Neutrophil (primary cell): ENCODE data around the gene PTPA.
"Not testable (repeated sequence)": the region's sequence is repeated elsewhere in the genome, so short reads cannot be mapped to it uniquely, and the experiment has no call there.

Source experiments
- H3K27ac ChIP-seq: fragments of 200-600 bp; sonication (generic); 2 replicates; pipeline ENCODE4 v1.5.1; 2016; ENCODE audit warnings: mild to moderate bottlenecking, moderate library complexity
- H3K27me3 ChIP-seq: fragments of 200-600 bp; sonication (generic); 2 replicates; pipeline ENCODE4 v1.6.0; 2016; ENCODE audit warnings: mild to moderate bottlenecking
- H3K36me3 ChIP-seq: fragments of 200-600 bp; sonication (generic); 2 replicates; pipeline ENCODE4 v1.5.1; 2017
- H3K4me1 ChIP-seq, 2 experiments: fragments of 200-600 bp in 1 of 2; sonication (generic) in 1 of 2; 1 replicate in 1 of 2; 2 replicates in 1 of 2; pipeline versions ENCODE4 v1.5.1 to v1.6.1; 2013 to 2016; ENCODE audit warnings: low read depth in 1 of 2, low read length in 1 of 2, mild to moderate bottlenecking in 1 of 2, moderate library complexity in 1 of 2; ENCODE audit not compliant: control insufficient read depth in 1 of 2, insufficient read depth in 1 of 2
- H3K4me3 ChIP-seq, 2 experiments: fragments of 200-600 bp in 1 of 2; sonication (generic) in 1 of 2; 1 replicate in 1 of 2; 2 replicates in 1 of 2; pipeline ENCODE4 v1.5.1; 2013 to 2016; ENCODE audit warnings: low read depth in 1 of 2, low read length in 1 of 2, mild to moderate bottlenecking in 1 of 2, moderate library complexity in 1 of 2
- H3K9me3 ChIP-seq: fragments of 200-600 bp; sonication (generic); 2 replicates; pipeline ENCODE4 v1.5.1; 2016
- TF ChIP-seq, protein P1 (sequence below): fragments of 200-600 bp; sonication (generic); IDR thresholded peaks from 2 replicates; pipeline ENCODE4 v1.5.1; 2016; ENCODE audit warnings: antibody characterized with exemption

The PTPA gene

DNA sequence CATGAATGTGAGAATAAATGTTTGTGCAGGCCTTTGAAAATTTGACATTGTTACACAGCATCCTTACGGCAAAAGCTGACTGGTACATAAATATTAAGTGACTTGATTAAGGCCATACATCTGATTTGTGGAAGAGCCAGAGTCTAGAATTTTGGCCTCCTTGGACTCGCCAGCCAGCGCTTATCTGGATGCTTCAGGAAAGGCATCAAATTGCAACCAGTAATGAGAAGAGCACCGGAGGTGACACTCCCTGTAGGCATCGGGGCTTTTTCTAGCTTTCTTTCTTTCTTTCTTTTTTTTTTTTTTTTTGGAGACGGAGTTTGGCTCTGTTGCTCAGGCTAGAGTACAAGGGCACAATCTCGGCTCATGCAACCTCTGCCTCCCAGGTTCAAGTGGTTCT is 80.0 kb downstream of the PTPA start:
- no peak overlapping the region for H3K27ac ChIP-seq
- H3K27me3 ChIP-seq: peaks cover 28% of the 10 kb centered on the region
- H3K4me1 ChIP-seq: no peaks in the 10 kb centered on the region
- TF ChIP-seq, protein P1, sequence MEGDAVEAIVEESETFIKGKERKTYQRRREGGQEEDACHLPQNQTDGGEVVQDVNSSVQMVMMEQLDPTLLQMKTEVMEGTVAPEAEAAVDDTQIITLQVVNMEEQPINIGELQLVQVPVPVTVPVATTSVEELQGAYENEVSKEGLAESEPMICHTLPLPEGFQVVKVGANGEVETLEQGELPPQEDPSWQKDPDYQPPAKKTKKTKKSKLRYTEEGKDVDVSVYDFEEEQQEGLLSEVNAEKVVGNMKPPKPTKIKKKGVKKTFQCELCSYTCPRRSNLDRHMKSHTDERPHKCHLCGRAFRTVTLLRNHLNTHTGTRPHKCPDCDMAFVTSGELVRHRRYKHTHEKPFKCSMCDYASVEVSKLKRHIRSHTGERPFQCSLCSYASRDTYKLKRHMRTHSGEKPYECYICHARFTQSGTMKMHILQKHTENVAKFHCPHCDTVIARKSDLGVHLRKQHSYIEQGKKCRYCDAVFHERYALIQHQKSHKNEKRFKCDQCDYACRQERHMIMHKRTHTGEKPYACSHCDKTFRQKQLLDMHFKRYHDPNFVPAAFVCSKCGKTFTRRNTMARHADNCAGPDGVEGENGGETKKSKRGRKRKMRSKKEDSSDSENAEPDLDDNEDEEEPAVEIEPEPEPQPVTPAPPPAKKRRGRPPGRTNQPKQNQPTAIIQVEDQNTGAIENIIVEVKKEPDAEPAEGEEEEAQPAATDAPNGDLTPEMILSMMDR: no peak
- H3K36me3 ChIP-seq: no peaks in the 10 kb centered on the region
- H3K4me3 ChIP-seq: no peak overlapping the region
- H3K9me3 ChIP-seq: no peaks in the 10 kb centered on the region

DNA sequence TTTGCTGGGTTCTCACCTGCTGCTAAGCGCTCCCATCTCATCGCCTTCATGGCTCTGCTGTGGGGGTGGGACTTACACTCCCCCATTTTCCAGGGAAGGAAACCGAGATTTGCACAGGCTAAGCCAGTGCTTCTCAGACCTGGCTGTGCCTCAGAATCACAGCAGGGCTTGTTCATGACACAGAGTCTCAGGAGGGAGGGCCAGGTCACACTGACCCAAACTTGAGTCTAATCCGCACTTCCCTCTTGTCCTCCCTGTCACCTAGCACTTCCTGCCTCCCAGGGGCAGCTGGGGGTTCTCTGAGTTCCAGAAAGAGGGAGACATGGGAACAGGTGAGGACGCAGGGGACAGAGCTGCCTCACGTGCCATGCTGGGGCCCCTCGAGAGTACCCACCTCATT is 82.4 kb downstream of the PTPA start:
- no peaks in the 10 kb centered on the region for H3K36me3 ChIP-seq
- peaks cover 2 to 4% of the 10 kb centered on the region in 2 experiments for H3K4me1 ChIP-seq
- H3K9me3 ChIP-seq: no peaks in the 10 kb centered on the region
- TF ChIP-seq, protein P1: no peak
- H3K27me3 ChIP-seq: peaks cover 45% of the 10 kb centered on the region
- H3K4me3 ChIP-seq: no peak overlapping the region
- no peak overlapping the region for H3K27ac ChIP-seq

DNA sequence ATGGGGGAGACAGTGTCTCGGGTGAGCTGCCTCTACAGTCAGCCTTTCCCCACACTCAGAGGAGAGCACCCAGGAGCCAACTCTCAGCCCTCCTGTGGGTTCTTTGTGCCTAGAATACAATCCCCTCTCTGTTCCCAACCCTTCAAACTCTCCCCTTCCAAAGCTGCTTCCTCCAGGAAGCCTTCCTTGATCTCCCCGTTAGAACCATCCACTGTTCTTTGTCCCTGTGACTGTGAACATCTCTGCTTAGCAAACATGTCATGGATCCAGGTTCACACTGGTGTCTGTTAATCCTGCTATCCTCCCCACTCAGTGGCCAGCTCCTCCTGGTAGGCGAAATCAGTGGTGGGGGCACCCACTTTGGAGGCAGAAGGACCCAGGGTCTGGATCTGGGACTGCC is 83.0 kb downstream of the PTPA start:
- Histone ChIP-seq H3K27me3 (peaks cover 50% of the 10 kb centered on the region), H3K4me1 (peaks cover 3 to 4% of the 10 kb centered on the region in 2 experiments), H3K27ac (no peak overlapping the region), H3K9me3 (no peaks in the 10 kb centered on the region), H3K4me3 (no peak overlapping the region), H3K36me3 (no peaks in the 10 kb centered on the region)
- TF ChIP-seq, protein P1: no peak

DNA sequence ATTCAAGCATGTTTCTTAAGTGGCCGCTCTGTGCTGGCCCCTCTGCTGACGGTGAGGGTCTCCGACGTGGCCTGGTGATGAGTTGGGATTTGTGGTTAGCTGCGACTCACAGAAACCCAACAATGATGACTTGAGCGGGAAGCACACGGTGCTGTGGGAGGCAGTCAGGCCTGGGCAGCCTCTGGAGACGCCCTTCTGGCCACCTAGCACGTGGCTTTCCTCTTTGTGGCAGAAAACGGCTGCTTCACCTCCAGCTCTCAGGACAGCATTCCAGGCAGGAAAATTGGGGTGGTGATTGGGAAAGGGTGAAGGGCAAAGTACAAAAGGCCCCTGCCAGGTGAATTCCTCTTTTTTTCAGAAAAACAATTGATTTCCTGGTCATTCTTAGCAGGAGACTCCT is 84.4 kb downstream of the PTPA start:
- no peak overlapping the region for H3K4me3 ChIP-seq
- H3K27me3 ChIP-seq: peaks cover 51% of the 10 kb centered on the region
- TF ChIP-seq, protein P1: no peak
- no peaks in the 10 kb centered on the region for H3K9me3 ChIP-seq
- peaks cover 3 to 4% of the 10 kb centered on the region in 2 experiments for H3K4me1 ChIP-seq
- no peaks in the 10 kb centered on the region for H3K36me3 ChIP-seq
- no peak overlapping the region for H3K27ac ChIP-seq

DNA sequence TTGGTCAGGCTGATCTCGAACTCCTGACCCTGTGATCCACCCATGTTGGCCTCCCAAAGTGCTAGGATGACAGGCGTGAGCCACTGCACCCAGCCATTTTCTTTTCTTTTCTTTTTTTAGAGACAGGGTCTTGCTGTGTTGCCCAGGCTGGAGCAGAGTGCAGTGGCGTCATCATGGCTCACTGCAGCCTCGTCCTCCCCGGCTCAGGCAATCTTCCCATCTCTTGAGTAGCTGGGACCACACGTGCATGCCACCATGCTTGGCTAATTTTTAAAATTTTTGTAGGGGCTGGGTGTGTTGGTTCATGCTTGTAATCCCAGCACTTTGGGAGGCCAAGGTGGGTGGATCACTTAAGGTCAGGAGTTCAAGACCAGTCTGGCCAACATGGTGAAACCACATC is 85.8 kb downstream of the PTPA start:
- H3K4me3 ChIP-seq: not testable (repeated sequence)

DNA sequence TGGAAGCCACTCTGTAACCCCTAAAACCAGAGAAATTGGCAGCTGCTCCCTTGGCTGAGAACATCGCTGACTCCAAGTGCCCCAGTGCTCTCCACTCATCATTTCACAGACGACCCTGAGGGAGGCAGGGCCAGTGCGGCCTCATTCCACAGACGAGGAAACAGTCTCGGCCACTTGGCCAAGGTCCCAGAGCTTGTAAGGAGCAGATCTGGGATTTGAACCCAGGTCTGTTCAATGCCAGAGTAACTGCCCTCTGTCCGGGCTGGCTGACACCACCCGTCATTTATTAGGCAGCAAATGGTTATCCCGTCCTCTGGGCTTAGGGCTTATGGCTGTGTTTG is 86.7 kb downstream of the PTPA start:
- H3K4me3 ChIP-seq: no peak overlapping the region
- H3K27me3 ChIP-seq: peaks cover 45% of the 10 kb centered on the region
- no peak overlapping the region for H3K27ac ChIP-seq
- TF ChIP-seq, protein P1: no peak
- H3K4me1 ChIP-seq: peaks cover 7 to 9% of the 10 kb centered on the region in 2 experiments
- H3K36me3 ChIP-seq: no peaks in the 10 kb centered on the region
- H3K9me3 ChIP-seq: no peaks in the 10 kb centered on the region

More for the DNA sequence above, 85.8 kb downstream of the PTPA start:
- peaks cover 51% of the 10 kb centered on the region for H3K27me3 ChIP-seq
- H3K9me3 ChIP-seq, H3K36me3 ChIP-seq, H3K4me1 ChIP-seq, H3K27ac ChIP-seq: not testable (repeated sequence)
